Gastrocnemius medialis (tissue), 4 donors: ENCODE data around the gene ST6GALNAC2.

Source experiments
- POLR2A ChIP-seq, 2 donors: fragments of 450-650 bp; IDR thresholded peaks; one replicate each; pipeline ENCODE4 v1.6.1; 2017; ENCODE audit warnings: antibody characterized with exemption in 2 of 2, mild to moderate bottlenecking in 2 of 2, moderate library complexity in 2 of 2
- TF ChIP-seq, protein P1 (sequence below), 5 experiments: fragments of 450-650 bp in 3 of 5; fragments of 200-600 bp in 2 of 5; sonication (generic) in 2 of 5; IDR thresholded peaks in 4 of 5; conservative IDR thresholded peaks in 1 of 5; 1 replicate in 4 of 5; 2 replicates in 1 of 5; pipeline ENCODE4 v1.5.1; 2016 to 2019; ENCODE audit warnings: antibody characterized with exemption in 5 of 5, mild to moderate bottlenecking in 3 of 5, moderate library complexity in 3 of 5

DNA sequence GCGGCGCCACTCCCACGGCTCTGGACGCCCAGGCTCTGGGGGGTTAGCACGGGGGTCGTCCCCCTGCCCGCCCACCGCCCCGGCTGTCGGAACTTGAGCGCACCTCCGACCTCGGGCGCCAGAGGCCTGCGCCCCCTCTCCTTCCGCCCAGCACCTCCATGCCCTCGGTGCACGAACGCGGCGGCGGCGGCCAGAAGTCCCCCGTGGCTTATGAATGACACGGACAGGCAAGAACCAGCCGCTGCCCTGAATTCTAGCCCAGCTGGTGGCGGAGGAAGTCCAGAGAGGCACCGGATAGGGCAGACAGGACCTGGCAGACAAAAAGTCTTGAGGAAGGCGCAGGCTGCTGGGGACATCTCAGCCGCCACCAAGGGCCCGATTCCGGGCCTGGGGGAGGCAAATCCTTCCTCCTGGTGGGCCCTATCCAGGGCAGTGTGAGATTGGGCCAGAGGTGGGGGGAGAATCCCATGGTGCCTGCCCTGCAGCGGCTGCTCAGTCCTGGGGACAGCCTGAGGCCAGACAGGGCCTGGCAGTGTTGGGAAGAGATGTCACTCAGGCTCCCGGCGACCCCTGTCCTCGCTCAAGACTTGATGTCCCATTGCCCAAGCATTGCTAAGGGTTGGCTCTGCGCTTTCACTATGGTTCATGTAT, 47.3 kb downstream of the ST6GALNAC2 start:
- TF ChIP-seq, protein P1, sequence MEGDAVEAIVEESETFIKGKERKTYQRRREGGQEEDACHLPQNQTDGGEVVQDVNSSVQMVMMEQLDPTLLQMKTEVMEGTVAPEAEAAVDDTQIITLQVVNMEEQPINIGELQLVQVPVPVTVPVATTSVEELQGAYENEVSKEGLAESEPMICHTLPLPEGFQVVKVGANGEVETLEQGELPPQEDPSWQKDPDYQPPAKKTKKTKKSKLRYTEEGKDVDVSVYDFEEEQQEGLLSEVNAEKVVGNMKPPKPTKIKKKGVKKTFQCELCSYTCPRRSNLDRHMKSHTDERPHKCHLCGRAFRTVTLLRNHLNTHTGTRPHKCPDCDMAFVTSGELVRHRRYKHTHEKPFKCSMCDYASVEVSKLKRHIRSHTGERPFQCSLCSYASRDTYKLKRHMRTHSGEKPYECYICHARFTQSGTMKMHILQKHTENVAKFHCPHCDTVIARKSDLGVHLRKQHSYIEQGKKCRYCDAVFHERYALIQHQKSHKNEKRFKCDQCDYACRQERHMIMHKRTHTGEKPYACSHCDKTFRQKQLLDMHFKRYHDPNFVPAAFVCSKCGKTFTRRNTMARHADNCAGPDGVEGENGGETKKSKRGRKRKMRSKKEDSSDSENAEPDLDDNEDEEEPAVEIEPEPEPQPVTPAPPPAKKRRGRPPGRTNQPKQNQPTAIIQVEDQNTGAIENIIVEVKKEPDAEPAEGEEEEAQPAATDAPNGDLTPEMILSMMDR (IDR thresholded peaks at IDR 0.05 in 4 of 5, conservative IDR thresholded peaks at IDR 0.05 in 1 of 5): no peak
- no peak for TF ChIP-seq POLR2A (IDR thresholded peaks at IDR 0.05)
